Measurements from ENCODE around the gene CTIF.

Gene CTIF

GRCh38 chr18:48828691-48829442 is 290.0 kb downstream of the CTIF start:
- Histone ChIP-seq H3K4me1 (ENCODE audit: control insufficient read depth, insufficient read depth, low read length) (peaks cover 41% of the 10 kb centered on the region), H3K9ac (ENCODE audit: low read depth, low read length) (no peak overlapping the region), H3K27ac (ENCODE audit: low read depth, low read length) (no peak overlapping the region)

GRCh38 chr18:48829443-48830149 is 290.8 kb downstream of the CTIF start:
- Histone ChIP-seq H3K27ac (ENCODE audit: low read depth, low read length) (no peak overlapping the region), H3K36me3 (ENCODE audit: control insufficient read depth, insufficient read depth, low read length) (no peaks in the 10 kb centered on the region), H3K9ac (ENCODE audit: low read depth, low read length) (no peak overlapping the region), H3K4me1 (ENCODE audit: control insufficient read depth, insufficient read depth, low read length) (peaks cover 46% of the 10 kb centered on the region), H3K9me3 (ENCODE audit: control insufficient read depth, insufficient read depth, low read length) (no peaks in the 10 kb centered on the region), H3K4me3 (ENCODE audit: low read depth, low read length) (no peak overlapping the region), H3K27me3 (ENCODE audit: control insufficient read depth, insufficient read depth, low read length) (peaks cover 2% of the 10 kb centered on the region; the same call in 1 of the 2 replicates)

More at GRCh38 chr18:48828691-48829442, 290.0 kb downstream of the CTIF start:
- Histone ChIP-seq H3K4me3 (ENCODE audit: low read depth, low read length) (no peak overlapping the region), H3K9me3 (ENCODE audit: control insufficient read depth, insufficient read depth, low read length) (no peaks in the 10 kb centered on the region), H3K36me3 (ENCODE audit: control insufficient read depth, insufficient read depth, low read length) (no peaks in the 10 kb centered on the region), H3K27me3 (ENCODE audit: control insufficient read depth, insufficient read depth, low read length) (peaks cover 2% of the 10 kb centered on the region; the same call in 1 of the 2 replicates)

- no peak overlapping the region for H3K27ac ChIP-seq (ENCODE audit: low read depth, low read length)
- H3K27me3 ChIP-seq (ENCODE audit: control insufficient read depth, insufficient read depth, low read length): no peaks in the 10 kb centered on the region; the same call in 1 of the 2 replicates
- H3K9ac ChIP-seq (ENCODE audit: low read depth, low read length): no peak overlapping the region
- no peaks in the 10 kb centered on the region for H3K9me3 ChIP-seq (ENCODE audit: control insufficient read depth, insufficient read depth, low read length)
- H3K36me3 ChIP-seq (ENCODE audit: control insufficient read depth, insufficient read depth, low read length): no peaks in the 10 kb centered on the region
- no peak overlapping the region for H3K4me3 ChIP-seq (ENCODE audit: low read depth, low read length)
- H3K4me1 ChIP-seq (ENCODE audit: control insufficient read depth, insufficient read depth, low read length): peaks cover 50% of the 10 kb centered on the region
Measured at GRCh38 chr18:48831113-48831759, 292.4 kb downstream of the CTIF start.

GRCh38 chr18:48831802-48832201 is 293.0 kb downstream of the CTIF start:
- Histone ChIP-seq H3K27ac (ENCODE audit: low read depth, low read length) (no peak overlapping the region), H3K27me3 (ENCODE audit: control insufficient read depth, insufficient read depth, low read length) (no peaks in the 10 kb centered on the region), H3K36me3 (ENCODE audit: control insufficient read depth, insufficient read depth, low read length) (no peaks in the 10 kb centered on the region), H3K9ac (ENCODE audit: low read depth, low read length) (no peak overlapping the region), H3K4me3 (ENCODE audit: low read depth, low read length) (no peak overlapping the region), H3K4me1 (ENCODE audit: control insufficient read depth, insufficient read depth, low read length) (peaks cover 46% of the 10 kb centered on the region), H3K9me3 (ENCODE audit: control insufficient read depth, insufficient read depth, low read length) (no peaks in the 10 kb centered on the region)

- no peak overlapping the region for H3K9ac ChIP-seq (ENCODE audit: low read depth, low read length)
- peaks cover 34% of the 10 kb centered on the region for H3K4me1 ChIP-seq (ENCODE audit: control insufficient read depth, insufficient read depth, low read length)
- H3K4me3 ChIP-seq (ENCODE audit: low read depth, low read length): no peak overlapping the region
- H3K27me3 ChIP-seq (ENCODE audit: control insufficient read depth, insufficient read depth, low read length): no peaks in the 10 kb centered on the region
- H3K27ac ChIP-seq (ENCODE audit: low read depth, low read length): no peak overlapping the region
- no peaks in the 10 kb centered on the region for H3K9me3 ChIP-seq (ENCODE audit: control insufficient read depth, insufficient read depth, low read length)
- H3K36me3 ChIP-seq (ENCODE audit: control insufficient read depth, insufficient read depth, low read length): no peaks in the 10 kb centered on the region
Measured at GRCh38 chr18:48832938-48833700, 294.3 kb downstream of the CTIF start.

- H3K27me3 ChIP-seq (ENCODE audit: control insufficient read depth, insufficient read depth, low read length): no peaks in the 10 kb centered on the region
- H3K9ac ChIP-seq (ENCODE audit: low read depth, low read length): no peak overlapping the region
- H3K4me1 ChIP-seq (ENCODE audit: control insufficient read depth, insufficient read depth, low read length): peaks cover 26% of the 10 kb centered on the region
- no peaks in the 10 kb centered on the region for H3K9me3 ChIP-seq (ENCODE audit: control insufficient read depth, insufficient read depth, low read length)
- no peak overlapping the region for H3K4me3 ChIP-seq (ENCODE audit: low read depth, low read length)
- H3K27ac ChIP-seq (ENCODE audit: low read depth, low read length): no peak overlapping the region
- H3K36me3 ChIP-seq (ENCODE audit: control insufficient read depth, insufficient read depth, low read length): no peaks in the 10 kb centered on the region
Measured at GRCh38 chr18:48833701-48834412, 295.0 kb downstream of the CTIF start.

GRCh38 chr18:48834413-48835031 is 295.7 kb downstream of the CTIF start:
- Histone ChIP-seq H3K9me3 (ENCODE audit: control insufficient read depth, insufficient read depth, low read length) (no peaks in the 10 kb centered on the region), H3K27ac (ENCODE audit: low read depth, low read length) (peak overlapping the region; percentile 6), H3K36me3 (ENCODE audit: control insufficient read depth, insufficient read depth, low read length) (no peaks in the 10 kb centered on the region), H3K4me1 (ENCODE audit: control insufficient read depth, insufficient read depth, low read length) (peaks cover 20% of the 10 kb centered on the region), H3K9ac (ENCODE audit: low read depth, low read length) (no peak overlapping the region), H3K27me3 (ENCODE audit: control insufficient read depth, insufficient read depth, low read length) (no peaks in the 10 kb centered on the region), H3K4me3 (ENCODE audit: low read depth, low read length) (no peak overlapping the region)

- Histone ChIP-seq H3K4me3 (ENCODE audit: low read depth, low read length) (no peak overlapping the region), H3K9ac (ENCODE audit: low read depth, low read length) (no peak overlapping the region), H3K4me1 (ENCODE audit: control insufficient read depth, insufficient read depth, low read length) (peaks cover 14% of the 10 kb centered on the region), H3K36me3 (ENCODE audit: control insufficient read depth, insufficient read depth, low read length) (no peaks in the 10 kb centered on the region), H3K9me3 (ENCODE audit: control insufficient read depth, insufficient read depth, low read length) (no peaks in the 10 kb centered on the region), H3K27ac (ENCODE audit: low read depth, low read length) (peak overlapping the region; percentile 6), H3K27me3 (ENCODE audit: control insufficient read depth, insufficient read depth, low read length) (no peaks in the 10 kb centered on the region)
Measured at GRCh38 chr18:48835119-48835518, 296.3 kb downstream of the CTIF start.

- no peaks in the 10 kb centered on the region for H3K27me3 ChIP-seq (ENCODE audit: control insufficient read depth, insufficient read depth, low read length)
- no peaks in the 10 kb centered on the region for H3K9me3 ChIP-seq (ENCODE audit: control insufficient read depth, insufficient read depth, low read length)
- no peak overlapping the region for H3K4me3 ChIP-seq (ENCODE audit: low read depth, low read length)
- H3K4me1 ChIP-seq (ENCODE audit: control insufficient read depth, insufficient read depth, low read length): peaks cover 14% of the 10 kb centered on the region
- H3K27ac ChIP-seq (ENCODE audit: low read depth, low read length): no peak overlapping the region
- no peak overlapping the region for H3K9ac ChIP-seq (ENCODE audit: low read depth, low read length)
- H3K36me3 ChIP-seq (ENCODE audit: control insufficient read depth, insufficient read depth, low read length): no peaks in the 10 kb centered on the region
Measured at GRCh38 chr18:48835745-48836170, 296.9 kb downstream of the CTIF start.
